Glomerular visceral epithelial cell (primary cell): ENCODE data around the gene OR10A4.
"Not testable (repeated sequence)": the region's sequence is repeated elsewhere in the genome, so short reads cannot be mapped to it uniquely, and the experiment has no call there.

Experiments used
- DNase-seq: peaks from one replicate; pipeline ENCODE4 v3.0.0-alpha.2; 2016; ENCODE audit errors: extremely low spot score

The OR10A4 gene

GRCh38 chr11:6895010-6895409 lies 18.6 kb downstream of the OR10A4 start:
- DNase-seq: no peak

- no peak for DNase-seq
Measured at GRCh38 chr11:6898911-6899310, 22.5 kb downstream of the OR10A4 start.

GRCh38 chr11:6900327-6900999 lies 24.0 kb downstream of the OR10A4 start:
- no peak for DNase-seq

GRCh38 chr11:6904804-6905203 lies 28.4 kb downstream of the OR10A4 start:
- not testable (repeated sequence) for DNase-seq

- DNase-seq: no peak
Measured at GRCh38 chr11:6911378-6911777, 35.0 kb downstream of the OR10A4 start.

- no peak for DNase-seq
Measured at GRCh38 chr11:6911948-6912347, 35.5 kb downstream of the OR10A4 start.

GRCh38 chr11:6919698-6920097 lies 43.3 kb downstream of the OR10A4 start:
- DNase-seq: no peak

GRCh38 chr11:6920702-6921101 lies 44.3 kb downstream of the OR10A4 start, which contains the start of gene OR2D3:
TSS of gene OR2D3 (plus strand) at chr11:6921002. CDS start at chr11:6921002, 0 bp downstream.
- no peak for DNase-seq

GRCh38 chr11:6925007-6925577 lies 48.7 kb downstream of the OR10A4 start:
- DNase-seq: no peak

- DNase-seq: peak; percentile 18
Measured at GRCh38 chr11:6925636-6926207, 49.3 kb downstream of the OR10A4 start.

GRCh38 chr11:6926208-6927029 lies 50.0 kb downstream of the OR10A4 start, which contains the start of gene ZNF215:
TSS of gene ZNF215 (plus strand) at chr11:6926426. CDS start at chr11:6932273, 5,847 bp downstream.
- DNase-seq: peak; percentile 86

- DNase-seq: no peak
Measured at GRCh38 chr11:6927030-6927617, 50.7 kb downstream of the OR10A4 start.
